ENCODE measurements around the gene CHRNB4. TPM values are rescaled to one million over a fixed set of nuclear protein-coding genes. Genes with fewer than 3 reads are reported as not detected.

CHRNB4 gene
- total and polyA plus RNA-seq, 2 of the 8 experiments (the other 6 are each of a cell fraction or from before 2014, with no cell fraction given): 2.4 to 4.5 TPM

DNA sequence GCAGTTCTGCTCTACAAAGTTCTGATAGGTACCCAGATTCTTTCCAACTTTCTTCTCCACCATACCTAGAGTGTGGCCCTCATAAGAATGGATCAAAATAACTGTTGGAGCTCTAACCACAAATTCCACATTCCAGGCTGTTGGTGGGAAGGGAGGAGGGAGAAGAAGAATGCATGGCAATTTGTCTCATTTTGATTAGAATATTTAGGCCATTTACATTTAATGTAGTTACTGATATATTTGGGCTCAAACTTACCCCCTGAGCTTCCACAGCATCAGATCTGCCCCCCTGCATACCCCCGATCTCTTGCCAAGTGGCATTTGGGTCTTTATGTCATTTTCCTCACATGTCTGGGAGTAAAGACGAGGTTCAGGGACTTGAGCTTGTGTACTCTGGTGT, 7.7 kb downstream of the CHRNB4 start:
- no peak overlapping the region for H2BK120ac ChIP-seq (replicated peaks; ENCODE audit: low read depth, low read length)
- H2BK5ac ChIP-seq (ENCODE audit: low read depth, low read length): no peak overlapping the region
- ChIA-PET CTCF (ENCODE audit: partially characterized antibody) (interaction anchor here (0.8 to 10.9 kb wide), 5 partner anchors 13 to 175 kb away, joined by 3 to 256 read pairs (median 6); partner anchors contain the start of gene CHRNA3), POLR2A (ENCODE audit: partially characterized antibody) (no interaction called here)
- H4K8ac ChIP-seq (ENCODE audit: extremely low read depth, insufficient read depth, low read length): no peak overlapping the region
- no peak overlapping the region for H3K23ac ChIP-seq (ENCODE audit: insufficient read length)
- no peaks in the 10 kb centered on the region for H4K20me1 ChIP-seq (replicated peaks in 1 of 2; ENCODE audit: control insufficient read depth in 1 of 2, insufficient read depth in 2 of 2, low read length in 2 of 2)
- no peaks in the 10 kb centered on the region for H3K27me3 ChIP-seq (replicated peaks in 1 of 4; ENCODE audit: control insufficient read depth in 3 of 4, extremely low read depth in 1 of 4, insufficient read depth in 3 of 4, low read length in 3 of 4)
- FAIRE-seq (no peak), DNase-seq (ENCODE audit: low read depth in 1 of 2, low spot score in 2 of 2) (no peak)
- H4K5ac ChIP-seq (ENCODE audit: insufficient read length, low read depth, low read length): no peak overlapping the region
- H2AK5ac ChIP-seq (ENCODE audit: low read depth, low read length): no peak overlapping the region
- no peak overlapping the region for H2AFZ ChIP-seq (ENCODE audit: low read length)
- H3K27ac ChIP-seq (ENCODE audit: low read depth, low read length): no peak overlapping the region
- no peaks in the 10 kb centered on the region for H3K9me3 ChIP-seq (ENCODE audit: insufficient read depth in 2 of 2, low read depth in 1 of 2, low read length in 1 of 2)
- H4K91ac ChIP-seq (replicated peaks; ENCODE audit: insufficient read length, low read length): no peak overlapping the region
- no peak overlapping the region for H2BK15ac ChIP-seq (ENCODE audit: low read length)
- TF ChIP-seq POLR2AphosphoS5 (IDR thresholded peaks at IDR 0.05; ENCODE audit: low read depth, low read length): no peak
- TF ChIP-seq SP2 (IDR thresholded peaks at IDR 0.05; ENCODE audit: low read length): no peak
- no peak for TF ChIP-seq KDM4A (IDR thresholded peaks at IDR 0.05; ENCODE audit: low read depth, low read length, severe bottlenecking)
- TF ChIP-seq GABPA (IDR thresholded peaks at IDR 0.05; ENCODE audit: borderline replicate concordance, insufficient read depth, low read length): no peak
- TF ChIP-seq TAF7 (optimal IDR thresholded peaks at IDR 0.05; ENCODE audit: borderline replicate concordance, low read depth, low read length): no peak
- TF ChIP-seq CREB1 (IDR thresholded peaks at IDR 0.05): no peak
- no peak for TF ChIP-seq BCL11A (IDR thresholded peaks at IDR 0.05; ENCODE audit: low read depth in 2 of 2, low read length in 2 of 2)
- no peak for TF ChIP-seq ZNF274 (IDR thresholded peaks at IDR 0.05; ENCODE audit: borderline replicate concordance, extremely low read depth, low read length)
- TF ChIP-seq CBX5 (IDR thresholded peaks at IDR 0.05; ENCODE audit: low read depth, low read length): no peak
- TF ChIP-seq KDM1A (IDR thresholded peaks at IDR 0.05; ENCODE audit: borderline replicate concordance, low read length): no peak
- TF ChIP-seq TAF1 (IDR thresholded peaks at IDR 0.05; ENCODE audit: low read depth, low read length): no peak
- TF ChIP-seq EP300 (IDR thresholded peaks at IDR 0.05; ENCODE audit: borderline replicate concordance in 1 of 2, low read depth in 2 of 2, low read length in 2 of 2): no peak
- no peak for TF ChIP-seq ASH2L (IDR thresholded peaks at IDR 0.05; ENCODE audit: low read length)
- H3K23me2 ChIP-seq (ENCODE audit: low read depth, low read length): no peaks in the 10 kb centered on the region; the same call in 1 of the 2 replicates
- no peak overlapping the region for H3K4me3 ChIP-seq (ENCODE audit: extremely low read depth in 1 of 4, insufficient read depth in 2 of 4, low read depth in 3 of 4, low read length in 4 of 4)
- H3K79me2 ChIP-seq (ENCODE audit: control insufficient read depth in 1 of 2, insufficient read depth in 2 of 2, low read length in 2 of 2): no peaks in the 10 kb centered on the region
- H3K36me3 ChIP-seq (ENCODE audit: control insufficient read depth in 2 of 4, insufficient read depth in 4 of 4, low read length in 3 of 4): peaks cover 0 to 7% (median 0%) of the 10 kb centered on the region in 4 experiments; a peak in 2 of 8 replicates
- H3K56ac ChIP-seq (replicated peaks; ENCODE audit: insufficient read length, low read depth, low read length): no peak overlapping the region
- WGBS, 2 experiments (ENCODE audit: extremely low coverage in 1 of 2, insufficient coverage in 1 of 2, insufficient read length in 1 of 2, insufficient replicate concordance in 2 of 2, low coverage in 1 of 2, low lambda C conversion rate in 2 of 2, missing lambda C conversion rate in 1 of 2): 73% methylated on average over 2 of the region's 2 CpGs; no CpG with 5 or more reads in 1 of the 2 experiments
- H3K9ac ChIP-seq (replicated peaks in 1 of 4; ENCODE audit: extremely low read depth in 1 of 4, low read depth in 3 of 4, low read length in 3 of 4): no peak overlapping the region
- peaks cover 2% of the 10 kb centered on the region; the same call in 1 of the 2 replicates for H3K79me1 ChIP-seq (ENCODE audit: low read depth, low read length)
- no peak overlapping the region for H3K14ac ChIP-seq (ENCODE audit: insufficient read length)
- no peak overlapping the region for H2BK20ac ChIP-seq (ENCODE audit: low read length)
- no peaks in the 10 kb centered on the region; a peak in 1 of 7 replicates for H3K4me1 ChIP-seq (replicated peaks in 1 of 4; ENCODE audit: control insufficient read depth in 3 of 4, insufficient read depth in 4 of 4, low read length in 3 of 4)
- H3K18ac ChIP-seq (ENCODE audit: extremely low read depth, low read length): no peak overlapping the region
- no peak overlapping the region for H3K4ac ChIP-seq (replicated peaks; ENCODE audit: insufficient read length, low read depth, low read length)
- no peak overlapping the region for H2BK12ac ChIP-seq (ENCODE audit: low read depth, low read length)
- no peak overlapping the region for H3K4me2 ChIP-seq (ENCODE audit: insufficient read depth in 1 of 2, low read depth in 2 of 2, low read length in 2 of 2)
